HS-5 (cell line): ENCODE data around the gene CDH5.
A peak's percentile ranks its signal among the peaks of the same experiment; 100 is the strongest.

Experiments used
- DNase-seq: peaks from one replicate; pipeline ENCODE4 v3.0.0-alpha.2; 2012; ENCODE audit warnings: low read depth

Gene CDH5

DNA sequence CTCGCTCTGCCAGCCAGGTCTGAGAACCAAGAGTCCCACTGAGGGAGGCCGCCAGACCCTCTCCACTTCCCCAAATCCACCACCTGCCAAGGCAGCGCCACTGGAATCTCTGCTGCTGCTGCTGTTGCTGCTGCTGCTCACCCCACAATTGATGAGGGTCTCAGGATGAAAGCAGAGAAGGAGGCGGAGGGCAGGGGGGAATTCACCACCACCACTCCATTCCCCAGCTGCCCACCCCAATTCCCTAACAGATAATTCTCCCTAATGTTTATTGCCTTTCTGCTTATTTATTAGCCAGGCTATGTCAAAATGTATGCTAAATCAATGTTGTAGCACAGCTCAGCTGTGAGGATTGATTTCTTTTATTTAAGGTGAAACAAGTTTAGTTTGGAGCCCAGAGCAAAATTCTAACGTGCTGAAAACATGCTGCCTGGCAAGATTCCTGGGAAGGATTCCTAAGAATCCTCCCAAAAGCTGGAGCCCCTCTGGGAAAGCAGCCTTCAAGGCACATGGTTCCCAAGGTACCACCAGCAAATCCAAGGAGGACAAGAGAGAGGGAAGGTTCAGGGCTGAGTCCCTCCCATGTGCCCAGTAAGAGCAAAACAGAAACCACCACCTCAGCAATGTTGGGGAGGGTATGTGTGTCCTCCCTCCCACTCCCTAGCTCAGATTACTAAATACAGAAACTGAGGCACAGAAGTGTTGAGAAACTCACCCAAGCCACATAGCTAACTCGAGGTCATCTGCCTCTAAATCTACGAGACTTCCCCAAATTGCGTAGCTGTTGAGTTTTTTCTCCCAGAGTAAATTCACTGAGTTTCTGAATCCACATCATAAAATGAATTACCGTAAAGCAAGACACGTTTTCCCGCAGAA is 12.2 kb upstream of the CDH5 start:
- no peak for DNase-seq

- DNase-seq, result no peak
These were observed 11.0 kb upstream of the CDH5 start for GRCh38 chr16:66355526-66355925.

DNA sequence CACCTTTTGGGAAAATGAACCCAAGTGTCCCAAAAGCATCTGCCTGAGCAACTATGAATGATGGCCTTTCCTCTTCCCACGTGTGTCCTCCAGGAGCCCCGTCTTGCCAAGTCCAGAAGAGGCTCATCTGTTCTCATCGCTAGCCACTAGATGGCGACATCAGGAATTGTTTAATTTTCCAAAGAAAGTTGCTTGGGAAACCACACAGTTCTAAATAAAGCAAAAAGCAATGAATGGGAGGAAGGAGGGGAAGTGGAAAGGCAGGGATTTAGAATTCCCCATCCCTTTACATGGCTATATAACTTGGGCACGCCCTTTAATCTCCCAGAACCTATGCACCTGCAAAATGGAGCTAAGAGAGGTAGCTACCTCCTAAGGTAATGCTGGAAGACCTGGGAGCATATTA is 9.0 kb upstream of the CDH5 start:
- DNase-seq, result peak; percentile 65

DNA sequence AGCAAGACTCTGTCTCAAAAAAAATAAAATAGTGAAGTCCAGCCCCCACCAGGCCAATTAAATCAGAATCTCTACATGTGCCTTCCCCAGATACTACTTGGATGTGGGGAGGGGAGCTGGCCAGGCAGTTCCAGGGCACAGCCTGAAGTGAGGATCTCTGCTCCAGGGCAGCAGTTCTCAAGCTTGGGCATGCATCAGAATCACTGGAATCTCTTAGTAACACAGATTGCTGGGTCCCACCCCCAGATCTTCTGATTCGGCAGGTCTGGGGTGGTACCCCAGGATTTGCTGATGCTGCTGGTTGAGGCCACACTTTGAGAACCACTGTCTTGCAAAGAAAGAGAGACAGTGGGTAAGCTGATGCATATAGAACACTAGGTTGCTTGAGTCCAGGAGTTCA is 8.3 kb upstream of the CDH5 start:
- no peak for DNase-seq

- peak; percentile 30 for DNase-seq
These were observed 7.5 kb upstream of the CDH5 start for GRCh38 chr16:66359012-66359411.

DNA sequence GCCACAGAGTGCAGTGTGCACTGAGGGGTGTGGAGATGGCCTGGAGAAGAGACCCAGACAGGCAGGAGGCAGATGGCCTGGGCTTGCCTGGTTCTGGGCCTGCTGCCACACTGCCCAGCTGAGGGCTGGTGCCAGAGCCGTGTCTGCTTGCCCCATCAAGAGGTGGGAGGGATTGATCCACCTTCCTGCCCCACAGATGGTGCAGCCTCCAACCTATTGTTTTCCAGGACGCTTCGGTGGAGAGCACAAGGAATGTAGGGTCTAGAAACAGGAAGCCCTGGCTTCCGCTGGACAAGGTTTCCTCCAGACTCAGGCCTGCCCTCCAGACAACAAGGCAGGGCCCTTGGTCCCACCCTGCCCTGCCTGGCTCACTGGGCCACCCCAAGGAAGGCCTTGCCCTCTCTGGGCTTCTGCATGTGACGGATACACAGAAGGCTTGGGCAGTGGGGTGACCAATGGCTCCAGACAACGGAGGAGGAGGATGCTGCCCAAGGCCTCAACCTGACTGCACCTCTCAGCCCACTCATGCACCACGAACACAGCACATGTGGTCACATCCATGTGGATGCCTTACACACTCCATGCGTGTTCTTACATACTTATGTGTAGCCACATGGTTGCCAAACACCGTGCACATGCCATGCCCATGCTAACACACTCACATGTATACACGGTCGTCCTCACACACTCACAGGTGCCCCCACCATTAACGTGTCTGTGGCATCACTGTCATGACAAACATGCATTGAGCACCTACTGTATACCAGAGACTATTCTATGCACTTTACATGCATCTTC is 6.5 kb upstream of the CDH5 start:
- no peak for DNase-seq

GRCh38 chr16:66360624-66361324 is 5.7 kb upstream of the CDH5 start:
- DNase-seq, result no peak

DNA sequence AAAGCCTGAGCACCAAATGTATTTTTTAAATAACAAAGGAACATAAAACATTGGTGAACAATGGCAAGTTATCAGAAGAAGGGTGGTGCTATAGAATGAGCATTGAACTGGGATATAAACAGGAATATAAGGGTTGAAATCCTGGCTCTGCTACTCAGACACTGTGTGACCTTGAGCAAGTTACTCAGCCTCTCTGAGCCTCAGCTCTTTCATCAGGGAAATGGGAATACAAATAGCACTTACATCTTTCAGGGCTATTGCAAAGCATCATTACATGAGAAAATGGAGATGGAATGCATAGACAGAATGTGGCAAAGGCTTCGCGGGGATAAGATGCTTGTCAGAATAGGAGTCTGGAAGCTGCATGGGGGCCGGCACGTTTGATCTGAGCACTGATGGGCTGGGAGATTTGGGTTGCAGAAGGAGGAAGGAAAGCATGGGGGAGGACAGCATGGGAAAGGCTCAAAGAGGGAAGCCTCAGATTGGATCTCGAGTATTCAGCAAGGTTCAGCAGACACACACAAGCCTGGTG is 4.8 kb upstream of the CDH5 start:
- DNase-seq, result no peak

GRCh38 chr16:66363211-66363777 is 3.2 kb upstream of the CDH5 start:
- no peak for DNase-seq

DNA sequence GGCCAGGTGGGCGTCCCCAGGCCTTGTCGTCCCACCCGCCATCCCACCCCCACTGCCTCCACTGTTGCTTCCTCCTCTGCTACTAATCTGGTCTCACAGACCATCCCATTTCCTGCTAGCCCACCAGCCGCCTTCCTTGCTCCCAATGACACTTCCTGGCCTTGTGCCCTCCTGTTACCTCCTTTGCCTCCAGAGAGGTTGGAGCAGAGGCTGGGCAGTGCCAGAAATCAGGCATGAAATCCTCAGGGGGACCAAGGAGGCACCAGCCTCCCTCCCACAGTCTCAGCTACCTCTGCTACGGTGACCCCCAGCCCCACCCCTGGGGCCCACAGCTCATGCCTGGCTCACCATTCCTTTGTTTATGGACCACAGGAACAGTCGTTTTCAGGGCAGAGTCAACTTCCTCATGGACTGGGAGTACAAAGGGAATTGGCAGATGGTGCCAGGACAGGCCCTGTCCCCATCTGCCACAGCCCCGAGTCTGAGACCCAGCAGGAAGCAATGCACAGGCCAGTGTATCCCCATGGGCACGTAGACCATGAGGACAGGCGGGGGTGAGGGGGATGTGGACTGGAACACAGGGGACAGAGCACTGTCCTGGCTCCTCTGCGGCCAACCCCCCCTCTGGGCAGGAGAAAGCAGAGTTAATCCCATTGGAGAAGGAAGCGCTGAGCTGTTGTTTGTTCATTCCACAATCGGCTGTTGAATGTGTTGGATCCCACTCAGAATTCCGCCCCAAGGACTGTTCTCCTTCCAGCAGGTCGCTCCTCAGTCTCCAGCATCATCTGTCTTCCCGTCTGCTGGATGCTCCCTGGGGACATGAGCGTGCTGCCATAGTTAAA is 2.2 kb upstream of the CDH5 start:
- no peak for DNase-seq

- no peak for DNase-seq
These were observed 1.6 kb upstream of the CDH5 start for GRCh38 chr16:66364959-66365306.

DNA sequence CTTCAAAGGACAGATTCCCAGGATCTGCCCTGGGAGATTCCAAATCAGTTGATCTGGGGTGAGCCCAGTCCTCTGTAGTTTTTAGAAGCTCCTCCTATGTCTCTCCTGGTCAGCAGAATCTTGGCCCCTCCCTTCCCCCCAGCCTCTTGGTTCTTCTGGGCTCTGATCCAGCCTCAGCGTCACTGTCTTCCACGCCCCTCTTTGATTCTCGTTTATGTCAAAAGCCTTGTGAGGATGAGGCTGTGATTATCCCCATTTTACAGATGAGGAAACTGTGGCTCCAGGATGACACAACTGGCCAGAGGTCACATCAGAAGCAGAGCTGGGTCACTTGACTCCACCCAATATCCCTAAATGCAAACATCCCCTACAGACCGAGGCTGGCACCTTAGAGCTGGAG is 840 bp upstream of the CDH5 start:
- no peak for DNase-seq

DNA sequence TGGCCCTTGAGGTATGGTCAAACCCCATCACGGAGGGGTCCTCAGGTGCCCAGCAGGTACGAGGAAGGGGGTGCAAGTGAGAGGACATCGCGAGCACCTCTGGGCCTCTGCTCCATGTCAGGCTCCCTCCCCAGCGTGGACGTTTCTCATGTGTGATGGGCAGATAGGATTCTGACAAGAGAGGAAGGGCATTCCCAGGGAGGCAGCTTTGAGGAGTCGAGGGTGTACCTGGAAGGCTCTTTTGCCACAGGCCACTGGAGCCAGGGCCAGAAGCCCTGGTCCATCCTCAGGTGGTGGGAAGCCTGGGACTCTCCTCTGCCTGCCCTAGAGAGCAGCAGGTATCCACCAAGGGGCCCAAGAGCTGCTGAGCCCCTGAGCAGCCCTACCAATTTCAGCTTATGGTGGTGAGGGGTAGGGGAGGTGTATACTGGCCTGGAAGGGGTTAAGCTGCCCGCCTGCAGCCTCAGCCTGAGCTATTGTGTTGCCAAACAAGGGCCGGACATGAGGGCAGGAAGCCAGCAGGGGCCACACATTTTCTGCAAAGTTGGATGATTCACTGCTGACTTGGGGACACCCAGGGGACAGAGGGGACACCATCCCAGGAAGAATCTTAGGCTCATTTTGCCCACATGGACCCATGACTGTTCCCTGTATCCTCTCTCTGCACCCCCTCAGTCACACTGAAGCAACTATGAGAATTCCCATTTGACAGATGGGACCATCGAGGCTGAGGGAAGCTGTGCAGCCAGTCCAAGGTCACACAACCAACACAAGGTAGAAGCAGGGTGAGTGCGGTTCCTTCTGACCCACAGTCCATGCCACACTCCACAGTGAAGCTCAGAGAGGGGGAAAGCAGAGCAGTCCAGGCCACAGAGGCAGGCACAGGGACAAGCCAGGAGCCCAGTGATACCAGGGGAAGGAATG is 1.7 kb downstream of the CDH5 start:
- no peak for DNase-seq

- DNase-seq, result no peak
These were observed 2.6 kb downstream of the CDH5 start for GRCh38 chr16:66369055-66369592.

- no peak for DNase-seq
These were observed 4.5 kb downstream of the CDH5 start for GRCh38 chr16:66370786-66371684.

DNA sequence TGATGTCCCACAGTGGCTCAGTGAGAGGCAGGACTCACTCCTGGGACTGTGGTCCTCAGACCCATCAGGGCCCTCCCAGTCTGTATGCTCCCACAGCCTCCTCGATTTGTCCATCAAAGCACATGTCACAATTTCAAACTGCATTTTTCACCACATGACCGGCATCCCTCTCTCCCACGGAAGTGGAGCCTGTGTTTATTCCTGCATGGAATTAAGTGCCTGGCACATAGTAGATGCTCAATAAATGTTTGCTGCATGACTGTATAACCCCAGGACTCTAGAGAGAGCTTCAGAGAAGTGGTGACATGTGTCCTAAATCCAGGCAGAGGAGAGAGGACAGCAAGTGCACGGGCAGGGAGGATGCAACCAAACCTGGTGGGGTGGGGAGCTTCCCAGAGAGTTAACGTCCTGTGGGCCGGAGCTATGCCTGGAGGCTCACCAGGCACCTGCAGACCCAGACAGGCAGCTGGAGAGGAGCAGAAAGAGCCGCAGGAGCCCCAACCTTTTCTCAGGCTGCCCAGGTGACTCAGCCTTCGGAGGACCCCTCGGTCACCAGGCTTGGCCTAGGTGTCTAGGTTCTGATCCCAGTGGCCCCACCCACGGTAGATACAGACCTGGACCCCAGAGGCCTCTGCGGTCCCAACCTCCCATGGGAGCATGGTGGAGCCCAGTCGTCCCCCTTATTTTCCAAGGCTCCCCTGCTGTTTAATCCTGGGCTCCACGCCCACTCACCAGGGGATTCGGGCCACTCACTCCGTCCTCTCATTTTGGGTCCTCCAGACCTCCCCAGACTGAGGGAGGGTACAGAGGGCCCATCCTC is 5.8 kb downstream of the CDH5 start:
- no peak for DNase-seq

GRCh38 chr16:66372898-66373155 is 6.3 kb downstream of the CDH5 start:
- no peak for DNase-seq

- DNase-seq, result no peak
These were observed 7.2 kb downstream of the CDH5 start for GRCh38 chr16:66373667-66374066.
